Pancreas (tissue), 10 donors: ENCODE measurements around the gene SORT1. TPM values are rescaled to one million over a fixed set of nuclear protein-coding genes. Genes with fewer than 3 reads are reported as not detected.

Experiments
- ATAC-seq, 4 donors: fragments of 200-7000 bp; cut with Tn5 transposase; one replicate each; pipeline versions ENCODE4 v1.8.0 to v1.9.1; 2020; ENCODE audit warnings: mild to moderate bottlenecking in 4 of 4, moderate library complexity in 4 of 4
- DNase-seq, 6 donors: peaks; one replicate each; pipeline ENCODE4 v3.0.0-alpha.2; 2020
- FAIRE-seq: peaks from 2 replicates; lab custom pipeline; 2012; peaks lifted over from hg19 to GRCh38; lab: Jason Lieb, UNC
- H3K27ac ChIP-seq, 4 donors: fragments of 200-600 bp; sonication (generic); 1 replicate in 3 of 4; 2 replicates in 1 of 4; pipeline versions ENCODE4 v1.5.0 to v1.8.0; 2020
- H3K27me3 ChIP-seq, 4 donors: fragments of 200-600 bp; one replicate each; pipeline ENCODE4 v1.8.0; 2021
- H3K36me3 ChIP-seq, 3 donors: fragments of 200-600 bp; sonication (generic) in 1 of 3; one replicate each; pipeline versions ENCODE4 v1.5.0 to v1.8.0; 2020 to 2021
- H3K4me1 ChIP-seq, 3 donors: fragments of 200-600 bp; one replicate each; pipeline ENCODE4 v1.8.0; 2021
- H3K4me3 ChIP-seq, 4 donors: fragments of 200-600 bp; sonication (generic) in 2 of 4; one replicate each; pipeline versions ENCODE4 v1.5.0 to v1.8.0; 2020 to 2021
- H3K9me3 ChIP-seq, 4 donors: fragments of 200-600 bp; one replicate each; pipeline ENCODE4 v1.8.0; 2021
- WGBS, 2 donors: extraction: QIAGEN DNeasy Blood & Tissue Kit; methylation state at CpG; one replicate each; pipeline ENCODE4 v1.1.7; 2013; 5-methylcytosine and 5-hydroxymethylcytosine counted together
- intact Hi-C, 3 donors: fragments of 100-400 bp; cut with DNase I; formaldehyde crosslinking; loops; one replicate each; pipeline versions ENCODE4 v1.11.1 to v1.14.2; 2022
- polyA plus RNA-seq, 2 donors: library from polyadenylated mRNA; stranded (reverse); fragments of 200-250 nt; gene quantifications; one replicate each; pipeline ENCODE4 v1.2.3, GENCODE V29; 2013
- total RNA-seq, 6 donors: library from RNA; stranded (reverse); fragmentation: NEBNext Ultra II Directional in 4 of 6; extraction: Animal tissue kit (Norgen Biotek cat#: 25700) in 4 of 6; gene quantifications; one replicate each; pipeline versions ENCODE4 v1.2.1 to v1.2.4, GENCODE V29; 2021 to 2023
- TF ChIP-seq, protein P1 (sequence below), 4 donors: fragments of 200-600 bp; sonication (generic) in 3 of 4; IDR thresholded peaks; one replicate each; pipeline versions ENCODE4 v1.5.0 to v1.8.0; 2021; ENCODE audit warnings: antibody characterized with exemption in 4 of 4
- donor health status: healthy with polysubstance abuse.
- donor health status: DM: no; HTN: no; CAD: no; lungs with moderate emphysema.
- donor health status: DM: no; HTN: no; CAD: no.
- donor health status: control.
- donor health status: control.
- donor health status: Bipolar disorder and iron deficiency.
- donor health status: DM: yes; HTN: yes; CAD: no.
- donor health status: DM: no; HTN: no; CAD: no.
- donor health status: DM: no; HTN: no; CAD: no.
- donor health status: DM: yes; HTN: yes; CAD: no.

SORT1 gene
- total and polyA plus RNA-seq, 8 donors: 10.4 to 60.7 (median 25.1) TPM

DNA sequence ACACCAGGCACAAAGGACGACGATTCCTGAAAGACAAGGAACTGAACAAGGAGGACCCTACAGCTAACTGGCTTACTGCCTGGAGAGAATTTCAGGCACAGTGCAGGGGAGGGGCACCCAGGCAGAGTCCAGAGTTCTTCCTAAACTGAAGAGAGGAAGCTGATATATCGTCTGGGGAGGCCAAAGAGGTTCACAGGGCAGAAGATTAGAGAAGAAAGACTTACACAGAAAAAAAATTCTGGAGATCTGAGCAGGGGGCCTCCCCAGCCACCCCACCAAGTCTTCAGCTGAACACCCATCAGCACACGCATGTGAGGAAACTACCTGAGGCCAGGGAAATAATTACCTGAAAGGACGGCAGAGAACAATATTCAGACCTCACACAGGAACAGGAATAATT, 24.6 kb downstream of the SORT1 start:
- DNase-seq: no peak
- H3K27ac ChIP-seq: no peak overlapping the region
- ATAC-seq: peak in 1 of 4 donors; percentile 47
- no peaks in the 10 kb centered on the region for H3K27me3 ChIP-seq
- no peak for FAIRE-seq
- intact Hi-C loops: no loop called here
- H3K9me3 ChIP-seq: no peaks in the 10 kb centered on the region
- H3K4me1 ChIP-seq: no peaks in the 10 kb centered on the region
- TF ChIP-seq, protein P1, sequence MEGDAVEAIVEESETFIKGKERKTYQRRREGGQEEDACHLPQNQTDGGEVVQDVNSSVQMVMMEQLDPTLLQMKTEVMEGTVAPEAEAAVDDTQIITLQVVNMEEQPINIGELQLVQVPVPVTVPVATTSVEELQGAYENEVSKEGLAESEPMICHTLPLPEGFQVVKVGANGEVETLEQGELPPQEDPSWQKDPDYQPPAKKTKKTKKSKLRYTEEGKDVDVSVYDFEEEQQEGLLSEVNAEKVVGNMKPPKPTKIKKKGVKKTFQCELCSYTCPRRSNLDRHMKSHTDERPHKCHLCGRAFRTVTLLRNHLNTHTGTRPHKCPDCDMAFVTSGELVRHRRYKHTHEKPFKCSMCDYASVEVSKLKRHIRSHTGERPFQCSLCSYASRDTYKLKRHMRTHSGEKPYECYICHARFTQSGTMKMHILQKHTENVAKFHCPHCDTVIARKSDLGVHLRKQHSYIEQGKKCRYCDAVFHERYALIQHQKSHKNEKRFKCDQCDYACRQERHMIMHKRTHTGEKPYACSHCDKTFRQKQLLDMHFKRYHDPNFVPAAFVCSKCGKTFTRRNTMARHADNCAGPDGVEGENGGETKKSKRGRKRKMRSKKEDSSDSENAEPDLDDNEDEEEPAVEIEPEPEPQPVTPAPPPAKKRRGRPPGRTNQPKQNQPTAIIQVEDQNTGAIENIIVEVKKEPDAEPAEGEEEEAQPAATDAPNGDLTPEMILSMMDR (IDR thresholded peaks at IDR 0.05): no peak
- no peaks in the 10 kb centered on the region for H3K36me3 ChIP-seq
- H3K4me3 ChIP-seq: no peak overlapping the region
- 73 to 74% methylated on average over 5 of the region's 5 CpGs for WGBS, 2 donors

DNA sequence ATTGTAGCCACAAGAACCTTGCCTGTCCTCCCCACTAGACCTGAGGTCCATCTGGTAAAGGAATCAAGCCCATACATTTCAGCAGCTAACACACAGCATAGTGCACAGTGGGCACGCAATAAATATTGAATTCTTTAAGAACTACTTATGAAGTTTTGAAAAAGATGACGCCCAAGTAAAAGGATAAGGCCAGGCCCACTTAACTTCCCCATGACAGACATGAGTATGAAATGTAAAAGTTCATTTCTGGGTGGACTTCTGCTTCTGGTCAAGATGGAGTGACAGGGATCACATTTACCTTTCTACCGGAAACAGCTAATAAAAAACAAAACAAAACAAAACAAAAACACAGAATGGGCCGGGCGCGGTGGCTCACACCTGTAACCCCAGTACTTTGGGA, 25.4 kb downstream of the SORT1 start:
- no peaks in the 10 kb centered on the region for H3K27me3 ChIP-seq
- no peaks in the 10 kb centered on the region for H3K9me3 ChIP-seq
- H3K4me3 ChIP-seq: no peak overlapping the region
- no peaks in the 10 kb centered on the region for H3K4me1 ChIP-seq
- no peaks in the 10 kb centered on the region for H3K36me3 ChIP-seq
- ATAC-seq: peak in 1 of 4 donors; percentile 12
- FAIRE-seq: no peak
- WGBS, 2 donors: 96 to 97% methylated on average over 6 of the region's 6 CpGs
- intact Hi-C loops: no loop called here
- TF ChIP-seq, protein P1 (IDR thresholded peaks at IDR 0.05): no peak
- no peak overlapping the region for H3K27ac ChIP-seq
- no peak for DNase-seq

GRCh38 chr1:109371341-109371739, 26.4 kb downstream of the SORT1 start:
- peak in 3 of 4 donors; percentile 22 to 78 (median 70) for ATAC-seq
- Histone ChIP-seq H3K27ac (peak overlapping the region in 2 of 4 donors; percentile 4 to 20), H3K9me3 (no peaks in the 10 kb centered on the region), H3K4me3 (no peak overlapping the region), H3K27me3 (no peaks in the 10 kb centered on the region), H3K4me1 (no peaks in the 10 kb centered on the region), H3K36me3 (peaks cover 0 to 4% (median 0%) of the 10 kb centered on the region in 3 donors)
- DNase-seq: no peak
- 54 to 68% methylated on average over 4 of the region's 4 CpGs for WGBS, 2 donors
- TF ChIP-seq, protein P1 (IDR thresholded peaks at IDR 0.05): no peak
- FAIRE-seq: no peak
- intact Hi-C loops: no loop called here

- ATAC-seq: peak in 3 of 4 donors; percentile 18 to 53 (median 43)
- DNase-seq: no peak
- 50 to 51% methylated on average over 7 of the region's 7 CpGs for WGBS, 2 donors
- TF ChIP-seq, protein P1 (IDR thresholded peaks at IDR 0.05): no peak
- Histone ChIP-seq H3K4me1 (no peaks in the 10 kb centered on the region), H3K27ac (peak overlapping the region in 2 of 4 donors; percentile 4 to 20), H3K9me3 (no peaks in the 10 kb centered on the region), H3K4me3 (no peak overlapping the region), H3K27me3 (no peaks in the 10 kb centered on the region), H3K36me3 (peaks cover 0 to 4% (median 0%) of the 10 kb centered on the region in 3 donors)
- intact Hi-C loops: no loop called here
- no peak for FAIRE-seq
Observed at GRCh38 chr1:109370712-109371340, 26.9 kb downstream of the SORT1 start.

GRCh38 chr1:109369167-109369746, 28.5 kb downstream of the SORT1 start:
- no peak for DNase-seq
- no peaks in the 10 kb centered on the region for H3K9me3 ChIP-seq
- TF ChIP-seq, protein P1 (IDR thresholded peaks at IDR 0.05): no peak
- no peak overlapping the region for H3K4me3 ChIP-seq
- peaks cover 0 to 4% (median 0%) of the 10 kb centered on the region in 3 donors for H3K36me3 ChIP-seq
- 92 to 96% methylated on average over 6 of the region's 6 CpGs for WGBS, 2 donors
- no peaks in the 10 kb centered on the region for H3K27me3 ChIP-seq
- peak in 1 of 4 donors; percentile 26 for ATAC-seq
- intact Hi-C loops: no loop called here
- H3K27ac ChIP-seq: no peak overlapping the region
- FAIRE-seq: no peak
- no peaks in the 10 kb centered on the region for H3K4me1 ChIP-seq
